Adipose tissue (tissue), 3 donors: Measurements from ENCODE around the gene EIF3D. TPM values are rescaled to one million over a fixed set of nuclear protein-coding genes. Genes with fewer than 3 reads are reported as not detected.

Experiments
- H3K27ac ChIP-seq: one replicate; pipeline ENCODE4 v1.5.1; 2013; ENCODE audit warnings: low read depth, low read length
- WGBS, 3 donors: extraction: QIAGEN DNeasy Blood & Tissue Kit; methylation state at CpG; one replicate each; pipeline ENCODE4 v1.1.7; 2013; 5-methylcytosine and 5-hydroxymethylcytosine counted together
- polyA plus RNA-seq, 3 donors: library from polyadenylated mRNA; stranded (reverse); fragments of 200-250 nt; gene quantifications; one replicate each; pipeline ENCODE4 v1.2.3, GENCODE V29; 2013
- donor health status: healthy with polysubstance abuse.
- donor health status: Bipolar disorder and iron deficiency.
- donor health status: healthy.

Gene EIF3D
- polyA plus RNA-seq, 3 donors = 140 to 282 (median 154) TPM

GRCh38 chr22:36475341-36475740 is 53.6 kb downstream of the EIF3D start:
- no peak overlapping the region for H3K27ac ChIP-seq
- 95 to 98% (median 97%) methylated on average over 6 of the region's 6 CpGs for WGBS, 3 donors

GRCh38 chr22:36472689-36473088 is 56.3 kb downstream of the EIF3D start:
- 80 to 88% (median 87%) methylated on average over 13 of the region's 13 CpGs for WGBS, 3 donors

GRCh38 chr22:36471341-36471821 is 57.6 kb downstream of the EIF3D start:
- 77 to 90% (median 82%) methylated on average over 14 of the region's 14 CpGs for WGBS, 3 donors
- H3K27ac ChIP-seq = no peak overlapping the region

More at GRCh38 chr22:36472689-36473088, 56.3 kb downstream of the EIF3D start:
- H3K27ac ChIP-seq = no peak overlapping the region

- WGBS, 3 donors = 64 to 79% (median 67%) methylated on average over 10 of the region's 10 CpGs
- H3K27ac ChIP-seq = no peak overlapping the region
These were observed 58.0 kb downstream of the EIF3D start for GRCh38 chr22:36470994-36471331.

- WGBS, 3 donors = 41 to 45% (median 43%) methylated on average over 14 of the region's 14 CpGs
- no peak overlapping the region for H3K27ac ChIP-seq
These were observed 58.6 kb downstream of the EIF3D start for GRCh38 chr22:36470162-36470993.

GRCh38 chr22:36469094-36469710 is 59.8 kb downstream of the EIF3D start:
- H3K27ac ChIP-seq = no peak overlapping the region
- 80 to 90% (median 86%) methylated on average over 14 of the region's 14 CpGs for WGBS, 3 donors

GRCh38 chr22:36467946-36468345 is 61.0 kb downstream of the EIF3D start:
- no peak overlapping the region for H3K27ac ChIP-seq
- WGBS, 3 donors = 44 to 94% (median 57%) methylated on average over 7 of the region's 7 CpGs

- WGBS, 3 donors = 52 to 70% (median 59%) methylated on average over 14 of the region's 14 CpGs
- no peak overlapping the region for H3K27ac ChIP-seq
These were observed 61.7 kb downstream of the EIF3D start for GRCh38 chr22:36467042-36467810.

- no peak overlapping the region for H3K27ac ChIP-seq
- 73 to 81% (median 78%) methylated on average over 7 of the region's 7 CpGs for WGBS, 3 donors
These were observed 62.7 kb downstream of the EIF3D start for GRCh38 chr22:36466258-36466657.

GRCh38 chr22:36465232-36466021 is 63.5 kb downstream of the EIF3D start:
- H3K27ac ChIP-seq = no peak overlapping the region
- WGBS, 3 donors = 21 to 59% (median 46%) methylated on average over 25 of the region's 25 CpGs

- no peak overlapping the region for H3K27ac ChIP-seq
- WGBS, 3 donors = 56 to 87% (median 81%) methylated on average over 20 of the region's 20 CpGs
These were observed 64.2 kb downstream of the EIF3D start for GRCh38 chr22:36464715-36465231.

GRCh38 chr22:36463783-36464184 is 65.2 kb downstream of the EIF3D start:
- 44 to 75% (median 45%) methylated on average over 17 of the region's 17 CpGs for WGBS, 3 donors
- no peak overlapping the region for H3K27ac ChIP-seq

- WGBS, 3 donors = 61 to 67% (median 66%) methylated on average over 15 to 16 of the region's 16 CpGs
- H3K27ac ChIP-seq = no peak overlapping the region
These were observed 67.0 kb downstream of the EIF3D start for GRCh38 chr22:36461665-36462649.
